Measurements from ENCODE around the gene DNM3. TPM values are rescaled to one million over a fixed set of nuclear protein-coding genes. Genes with fewer than 3 reads are reported as not detected.

The DNM3 gene
- total and polyA plus RNA-seq, 10 of the 15 experiments (the other 5 are each of a cell fraction or from before 2014, with no cell fraction given): 0.03 to 1.5 (median 0.08) TPM; not detected in 3

DNA sequence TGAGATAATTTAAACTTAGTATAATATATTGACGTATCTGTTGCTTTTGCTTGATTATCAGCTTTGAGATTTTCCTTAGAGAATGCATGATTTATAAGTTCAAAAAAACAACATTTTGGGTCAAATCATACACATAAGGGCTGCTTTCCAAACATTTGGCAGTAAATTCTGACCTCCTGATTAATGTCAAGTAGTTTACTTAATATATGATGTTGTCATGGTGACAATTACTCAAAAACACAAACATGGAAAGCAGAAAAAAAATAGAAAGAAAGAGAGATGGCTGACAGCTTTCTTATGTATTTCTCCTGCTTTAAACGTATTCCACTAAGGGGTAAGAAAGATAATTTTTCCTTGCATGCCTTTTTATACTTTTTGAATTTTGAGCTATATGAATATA, 320.9 kb downstream of the DNM3 start:
- Histone ChIP-seq H3K4me2 (ENCODE audit: control insufficient read depth, insufficient read depth) (no peak overlapping the region), H3K36me3 (ENCODE audit: control insufficient read depth in 2 of 2, insufficient read depth in 2 of 2, low read length in 1 of 2) (no peaks in the 10 kb centered on the region), H3K4me1 (ENCODE audit: control insufficient read depth, insufficient read depth, low read length) (no peaks in the 10 kb centered on the region), H4K20me1 (ENCODE audit: control insufficient read depth, insufficient read depth) (no peaks in the 10 kb centered on the region), H3K9me3 (replicated peaks; ENCODE audit: control insufficient read depth, insufficient read depth, low read length) (no peaks in the 10 kb centered on the region), H3K4me3 (no peak overlapping the region), H3K27ac (ENCODE audit: control insufficient read depth, insufficient read depth) (no peak overlapping the region), H3K27me3 (replicated peaks in 1 of 2; ENCODE audit: control insufficient read depth in 2 of 2, insufficient read depth in 2 of 2, low read length in 1 of 2) (no peaks in the 10 kb centered on the region), H2AFZ (ENCODE audit: control insufficient read depth, low read depth, low read length) (no peak overlapping the region), H3K79me2 (ENCODE audit: control insufficient read depth, insufficient read depth, low read length) (no peaks in the 10 kb centered on the region), H3K9ac (ENCODE audit: control insufficient read depth, insufficient read depth, low read length) (no peak overlapping the region)
- no peak for DNase-seq (ENCODE audit: low read depth, low spot score)
- no peak for ATAC-seq
- POLR2A ChIA-PET: no interaction called here
- in situ Hi-C loops (cut with MboI) (no loop called here), intact Hi-C loops (cut with micrococcal nuclease; ENCODE audit: unreplicated experiment) (no loop called here)
- CTCF ChIA-PET: no interaction called here
- 39% methylated on average over 2 of the region's 2 CpGs for WGBS (ENCODE audit: insufficient coverage, insufficient replicate concordance, low lambda C conversion rate, missing lambda C conversion rate)
- SMC1A ChIA-PET (ENCODE audit: uncharacterized antibody, unreplicated experiment): interaction anchor here (1.1 kb wide), 1 partner anchor 20 kb away, joined by 5 read pairs; no protein-coding TSS in a partner anchor
- TF ChIP-seq CBX5 (IDR thresholded peaks at IDR 0.05; ENCODE audit: low read depth) (no peak), PAX8 (IDR thresholded peaks at IDR 0.05) (no peak)
- TF ChIP-seq, protein P1, sequence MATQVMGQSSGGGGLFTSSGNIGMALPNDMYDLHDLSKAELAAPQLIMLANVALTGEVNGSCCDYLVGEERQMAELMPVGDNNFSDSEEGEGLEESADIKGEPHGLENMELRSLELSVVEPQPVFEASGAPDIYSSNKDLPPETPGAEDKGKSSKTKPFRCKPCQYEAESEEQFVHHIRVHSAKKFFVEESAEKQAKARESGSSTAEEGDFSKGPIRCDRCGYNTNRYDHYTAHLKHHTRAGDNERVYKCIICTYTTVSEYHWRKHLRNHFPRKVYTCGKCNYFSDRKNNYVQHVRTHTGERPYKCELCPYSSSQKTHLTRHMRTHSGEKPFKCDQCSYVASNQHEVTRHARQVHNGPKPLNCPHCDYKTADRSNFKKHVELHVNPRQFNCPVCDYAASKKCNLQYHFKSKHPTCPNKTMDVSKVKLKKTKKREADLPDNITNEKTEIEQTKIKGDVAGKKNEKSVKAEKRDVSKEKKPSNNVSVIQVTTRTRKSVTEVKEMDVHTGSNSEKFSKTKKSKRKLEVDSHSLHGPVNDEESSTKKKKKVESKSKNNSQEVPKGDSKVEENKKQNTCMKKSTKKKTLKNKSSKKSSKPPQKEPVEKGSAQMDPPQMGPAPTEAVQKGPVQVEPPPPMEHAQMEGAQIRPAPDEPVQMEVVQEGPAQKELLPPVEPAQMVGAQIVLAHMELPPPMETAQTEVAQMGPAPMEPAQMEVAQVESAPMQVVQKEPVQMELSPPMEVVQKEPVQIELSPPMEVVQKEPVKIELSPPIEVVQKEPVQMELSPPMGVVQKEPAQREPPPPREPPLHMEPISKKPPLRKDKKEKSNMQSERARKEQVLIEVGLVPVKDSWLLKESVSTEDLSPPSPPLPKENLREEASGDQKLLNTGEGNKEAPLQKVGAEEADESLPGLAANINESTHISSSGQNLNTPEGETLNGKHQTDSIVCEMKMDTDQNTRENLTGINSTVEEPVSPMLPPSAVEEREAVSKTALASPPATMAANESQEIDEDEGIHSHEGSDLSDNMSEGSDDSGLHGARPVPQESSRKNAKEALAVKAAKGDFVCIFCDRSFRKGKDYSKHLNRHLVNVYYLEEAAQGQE (IDR thresholded peaks at IDR 0.05; ENCODE audit: low read depth, low read length): no peak
- TF ChIP-seq, protein P2, sequence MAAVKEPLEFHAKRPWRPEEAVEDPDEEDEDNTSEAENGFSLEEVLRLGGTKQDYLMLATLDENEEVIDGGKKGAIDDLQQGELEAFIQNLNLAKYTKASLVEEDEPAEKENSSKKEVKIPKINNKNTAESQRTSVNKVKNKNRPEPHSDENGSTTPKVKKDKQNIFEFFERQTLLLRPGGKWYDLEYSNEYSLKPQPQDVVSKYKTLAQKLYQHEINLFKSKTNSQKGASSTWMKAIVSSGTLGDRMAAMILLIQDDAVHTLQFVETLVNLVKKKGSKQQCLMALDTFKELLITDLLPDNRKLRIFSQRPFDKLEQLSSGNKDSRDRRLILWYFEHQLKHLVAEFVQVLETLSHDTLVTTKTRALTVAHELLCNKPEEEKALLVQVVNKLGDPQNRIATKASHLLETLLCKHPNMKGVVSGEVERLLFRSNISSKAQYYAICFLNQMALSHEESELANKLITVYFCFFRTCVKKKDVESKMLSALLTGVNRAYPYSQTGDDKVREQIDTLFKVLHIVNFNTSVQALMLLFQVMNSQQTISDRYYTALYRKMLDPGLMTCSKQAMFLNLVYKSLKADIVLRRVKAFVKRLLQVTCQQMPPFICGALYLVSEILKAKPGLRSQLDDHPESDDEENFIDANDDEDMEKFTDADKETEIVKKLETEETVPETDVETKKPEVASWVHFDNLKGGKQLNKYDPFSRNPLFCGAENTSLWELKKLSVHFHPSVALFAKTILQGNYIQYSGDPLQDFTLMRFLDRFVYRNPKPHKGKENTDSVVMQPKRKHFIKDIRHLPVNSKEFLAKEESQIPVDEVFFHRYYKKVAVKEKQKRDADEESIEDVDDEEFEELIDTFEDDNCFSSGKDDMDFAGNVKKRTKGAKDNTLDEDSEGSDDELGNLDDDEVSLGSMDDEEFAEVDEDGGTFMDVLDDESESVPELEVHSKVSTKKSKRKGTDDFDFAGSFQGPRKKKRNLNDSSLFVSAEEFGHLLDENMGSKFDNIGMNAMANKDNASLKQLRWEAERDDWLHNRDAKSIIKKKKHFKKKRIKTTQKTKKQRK (IDR thresholded peaks at IDR 0.05; ENCODE audit: low read depth, low read length): no peak
- FAIRE-seq: no peak
- BruUV-seq (replicated peaks): no TSS peak
- RAD21 ChIA-PET (ENCODE audit: unreplicated experiment): interaction anchor here (1.1 kb wide), 1 partner anchor 18 kb away, joined by 3 read pairs; no protein-coding TSS in a partner anchor

Data from GM12878 (cell line).